H1 (cell line): ENCODE data around the gene RHOT1. TPM values are rescaled to one million over a fixed set of nuclear protein-coding genes. Genes with fewer than 3 reads are reported as not detected.
A peak's percentile ranks its signal among the peaks of the same experiment; 100 is the strongest.

Experiments used
- CTCF ChIA-PET: fragments of 300-600 bp; sonication (Branson Sonifier 250); formaldehyde crosslinking; loops from one replicate; lab custom pipeline; 2021; ENCODE audit not compliant: partially characterized antibody; lab: Charles Lee
- POLR2A ChIA-PET: fragments of 300-600 bp; sonication (Branson Sonifier 250); formaldehyde crosslinking; loops from one replicate; lab custom pipeline; 2021; ENCODE audit warnings: inconsistent platforms; ENCODE audit not compliant: partially characterized antibody; lab: Charles Lee
- DNase-seq, 2 experiments: peaks; one replicate each; pipeline versions ENCODE4 v3.0.0 to v3.0.0-alpha.2; 2010 to 2022; ENCODE audit warnings: low spot score in 2 of 2, low read depth in 1 of 2, mixed read lengths in 1 of 2
- FAIRE-seq: peaks from 2 replicates; lab custom pipeline; 2011; peaks lifted over from hg19 to GRCh38; lab: Jason Lieb, UNC
- H2AFZ ChIP-seq: 2 replicates; pipeline ENCODE4 v1.8.1; 2012; ENCODE audit warnings: low read length, inconsistent platforms
- H2AK5ac ChIP-seq: 2 replicates; pipeline ENCODE4 v1.6.1; 2013; ENCODE audit warnings: low read depth, low read length
- H2BK120ac ChIP-seq: replicated peaks from 2 replicates; pipeline ENCODE3; 2013; ENCODE audit warnings: low read depth, low read length, inconsistent platforms
- H2BK12ac ChIP-seq: 2 replicates; pipeline ENCODE4 v1.6.1; 2013; ENCODE audit warnings: low read depth, low read length
- H2BK15ac ChIP-seq: 2 replicates; pipeline ENCODE4 v1.6.1; 2013; ENCODE audit warnings: low read length
- H2BK20ac ChIP-seq: 2 replicates; pipeline ENCODE4 v1.6.1; 2013; ENCODE audit warnings: low read length
- H2BK5ac ChIP-seq: 2 replicates; pipeline ENCODE4 v1.6.1; 2013; ENCODE audit warnings: low read depth, low read length
- H3K14ac ChIP-seq: 2 replicates; pipeline ENCODE4 v1.6.1; 2013; ENCODE audit warnings: inconsistent platforms; ENCODE audit not compliant: insufficient read length
- H3K18ac ChIP-seq: 2 replicates; pipeline ENCODE4 v1.6.1; 2013; ENCODE audit warnings: low read length; ENCODE audit errors: extremely low read depth
- H3K23ac ChIP-seq: 2 replicates; pipeline ENCODE4 v1.6.1; 2013; ENCODE audit warnings: inconsistent platforms; ENCODE audit not compliant: insufficient read length
- H3K23me2 ChIP-seq: 2 replicates; pipeline ENCODE4 v1.6.1; 2013; ENCODE audit warnings: low read depth, low read length
- H3K27ac ChIP-seq: 2 replicates; pipeline ENCODE4 v1.6.1; 2011; ENCODE audit warnings: low read depth, low read length, inconsistent platforms
- H3K27me3 ChIP-seq, 4 experiments: replicated peaks in 1 of 4; 1 replicate in 1 of 4; 2 replicates in 3 of 4; pipeline versions ENCODE4 v1.6.1 to v1.8.1; 2011 to 2013; ENCODE audit warnings: low read length in 3 of 4, mild to moderate bottlenecking in 3 of 4, inconsistent platforms in 2 of 4, mixed read lengths in 2 of 4, moderate library complexity in 1 of 4; ENCODE audit not compliant: control insufficient read depth in 3 of 4, insufficient read depth in 3 of 4; ENCODE audit errors: extremely low read depth in 1 of 4
- H3K36me3 ChIP-seq, 4 experiments: 2 replicates each; pipeline versions ENCODE4 v1.6.1 to v1.8.1; 2011 to 2013; ENCODE audit warnings: mild to moderate bottlenecking in 4 of 4, low read length in 3 of 4, moderate library complexity in 2 of 4, control low read depth in 1 of 4, inconsistent platforms in 1 of 4; ENCODE audit not compliant: insufficient read depth in 4 of 4, control insufficient read depth in 2 of 4
- H3K4ac ChIP-seq: replicated peaks from 2 replicates; pipeline ENCODE3; 2013; ENCODE audit warnings: low read length, low read depth, mixed read lengths, inconsistent platforms; ENCODE audit not compliant: insufficient read length
- H3K4me1 ChIP-seq, 4 experiments: replicated peaks in 1 of 4; 1 replicate in 1 of 4; 2 replicates in 3 of 4; pipeline versions ENCODE4 v1.6.1 to v1.8.1; 2011 to 2013; ENCODE audit warnings: low read length in 3 of 4, inconsistent platforms in 2 of 4, mixed read lengths in 1 of 4; ENCODE audit not compliant: insufficient read depth in 4 of 4, control insufficient read depth in 3 of 4
- H3K4me2 ChIP-seq, 2 experiments: 2 replicates each; pipeline versions ENCODE4 v1.6.1 to v1.8.1; 2011 to 2013; ENCODE audit warnings: low read depth in 2 of 2, low read length in 2 of 2, control low read depth in 1 of 2, inconsistent platforms in 1 of 2, mild to moderate bottlenecking in 1 of 2; ENCODE audit not compliant: insufficient read depth in 1 of 2
- H3K4me3 ChIP-seq, 4 experiments: fragments of 200-600, 300-600 bp in 1 of 4; sonication (generic), shearing (Covaris generic), sonication (Bioruptor Twin) in 1 of 4; 2 replicates each; pipeline versions ENCODE4 v1.5.1 to v1.8.1; 2011 to 2016; ENCODE audit warnings: low read length in 4 of 4, low read depth in 3 of 4, control low read depth in 2 of 4, inconsistent platforms in 2 of 4, mild to moderate bottlenecking in 2 of 4, mixed read lengths in 1 of 4, moderate library complexity in 1 of 4; ENCODE audit not compliant: insufficient read depth in 2 of 4; ENCODE audit errors: extremely low read depth in 1 of 4
- H3K56ac ChIP-seq: replicated peaks from 2 replicates; pipeline ENCODE3; 2013; ENCODE audit warnings: low read depth, mild to moderate bottlenecking, mixed read lengths, low read length, inconsistent platforms; ENCODE audit not compliant: insufficient read length
- H3K79me1 ChIP-seq: 2 replicates; pipeline ENCODE4 v1.6.1; 2013; ENCODE audit warnings: low read depth, low read length, control low read depth
- H3K79me2 ChIP-seq, 2 experiments: 2 replicates each; pipeline versions ENCODE4 v1.6.1 to v1.8.1; 2012 to 2013; ENCODE audit warnings: low read length in 2 of 2, mild to moderate bottlenecking in 2 of 2, inconsistent platforms in 1 of 2; ENCODE audit not compliant: insufficient read depth in 2 of 2, control insufficient read depth in 1 of 2
- H3K9ac ChIP-seq, 4 experiments: replicated peaks in 1 of 4; 1 replicate in 1 of 4; 2 replicates in 3 of 4; pipeline versions ENCODE4 v1.6.1 to v1.8.1; 2011 to 2013; ENCODE audit warnings: low read depth in 3 of 4, low read length in 3 of 4, control low read depth in 2 of 4, mild to moderate bottlenecking in 2 of 4, moderate library complexity in 2 of 4, inconsistent platforms in 1 of 4; ENCODE audit errors: extremely low read depth in 1 of 4
- H3K9me3 ChIP-seq, 2 experiments: 2 replicates each; pipeline versions ENCODE4 v1.6.1 to v1.8.1; 2012 to 2013; ENCODE audit warnings: mild to moderate bottlenecking in 2 of 2, moderate library complexity in 2 of 2, control low read depth in 1 of 2, inconsistent platforms in 1 of 2, low read depth in 1 of 2, low read length in 1 of 2, mixed read lengths in 1 of 2; ENCODE audit not compliant: insufficient read depth in 2 of 2
- H4K20me1 ChIP-seq, 2 experiments: replicated peaks in 1 of 2; 2 replicates each; pipeline versions ENCODE3 to v1.8.1; 2011 to 2013; ENCODE audit warnings: inconsistent platforms in 2 of 2, low read length in 2 of 2, mild to moderate bottlenecking in 1 of 2; ENCODE audit not compliant: insufficient read depth in 2 of 2, control insufficient read depth in 1 of 2
- H4K5ac ChIP-seq: 2 replicates; pipeline ENCODE4 v1.6.1; 2013; ENCODE audit warnings: low read length, low read depth, mixed read lengths, inconsistent platforms; ENCODE audit not compliant: insufficient read length
- H4K8ac ChIP-seq: 2 replicates; pipeline ENCODE4 v1.8.0; 2013; ENCODE audit warnings: mild to moderate bottlenecking, moderate library complexity, low read length, inconsistent platforms; ENCODE audit not compliant: insufficient read depth; ENCODE audit errors: extremely low read depth
- H4K91ac ChIP-seq: replicated peaks from 2 replicates; pipeline ENCODE3; 2013; ENCODE audit warnings: low read length, mixed read lengths, inconsistent platforms; ENCODE audit not compliant: insufficient read length
- HDAC6 ChIP-seq: IDR thresholded peaks from one replicate; pipeline ENCODE4 v1.7.1; 2012; ENCODE audit warnings: low read depth, mild to moderate bottlenecking, inconsistent platforms, low read length, moderate library complexity
- WGBS, 2 experiments: shearing (Covaris generic) in 1 of 2; methylation state at CpG; one replicate each; pipeline versions ENCODE4 v1.1.6 to v1.1.7; 2013 to 2015; ENCODE audit warnings: low lambda C conversion rate in 2 of 2, mixed read lengths in 2 of 2, inconsistent platforms in 1 of 2, low coverage in 1 of 2, missing lambda C conversion rate in 1 of 2; ENCODE audit not compliant: insufficient replicate concordance in 2 of 2, insufficient coverage in 1 of 2, insufficient read length in 1 of 2; ENCODE audit errors: extremely low coverage in 1 of 2, missing lambda C conversion rate in 1 of 2; 5-methylcytosine and 5-hydroxymethylcytosine counted together
- polyA plus RNA-seq, 7 experiments: library from polyadenylated mRNA; depleted of rRNA in 3 of 7; stranded (reverse) in 5 of 7; unstranded in 2 of 7; fragments of >200 nt in 5 of 7; fragments of 200-250 nt in 2 of 7; gene quantifications; 1 replicate in 5 of 7; 2 replicates in 1 of 7; 4 replicates in 1 of 7; pipeline versions ENCODE4 v1.2.1 to v1.2.3, GENCODE V29; 2011 to 2013; ENCODE audit warnings: missing spikeins in 2 of 7, mixed read lengths in 2 of 7
- total RNA-seq: library from RNA; stranded (reverse); fragmentation: NEBNext Ultra II Directional; extraction: Animal tissue kit (Norgen Biotek cat#: 25700); gene quantifications from 2 replicates; pipeline ENCODE4 v1.2.1, GENCODE V29; 2021

RHOT1 gene
- total and polyA plus RNA-seq, 2 of the 8 experiments (the other 6 are each of a cell fraction or from before 2014, with no cell fraction given), result 34.2 to 38.2 TPM

GRCh38 chr17:32160526-32160925 lies 18.2 kb downstream of the RHOT1 start:
- Histone ChIP-seq H3K79me2 (peaks cover 0 to 2% of the 10 kb centered on the region in 2 experiments; a peak in 1 of 4 replicates), H3K9me3 (no peaks in the 10 kb centered on the region; a peak in 1 of 4 replicates), H3K4ac (no peak overlapping the region), H2BK12ac (no peak overlapping the region), H4K20me1 (peaks cover 2 to 4% of the 10 kb centered on the region in 2 experiments), H3K36me3 (peaks cover 0 to 12% (median 3%) of the 10 kb centered on the region in 4 experiments; a peak in 4 of 8 replicates), H3K4me3 (no peak overlapping the region), H2AK5ac (no peak overlapping the region), H2BK15ac (no peak overlapping the region), H2BK120ac (no peak overlapping the region), H3K18ac (no peak overlapping the region), H3K56ac (no peak overlapping the region), H2BK20ac (no peak overlapping the region), H3K27ac (no peak overlapping the region), H3K23ac (no peak overlapping the region), H3K4me2 (no peak overlapping the region), H3K23me2 (no peaks in the 10 kb centered on the region), H3K79me1 (no peaks in the 10 kb centered on the region; the same call in 1 of the 2 replicates), H4K8ac (0 out of 2 replicates have a peak overlapping the region, but pooled peaks have one; percentile 14), H3K4me1 (no peaks in the 10 kb centered on the region), H4K5ac (no peak overlapping the region), H2AFZ (no peak overlapping the region), H2BK5ac (no peak overlapping the region; the same call in 1 of the 2 replicates)
- POLR2A ChIA-PET, result interaction anchor here (0.6 kb wide), 1 partner anchor 377 kb away, joined by 3 read pairs; no protein-coding TSS in a partner anchor
- CTCF ChIA-PET, result interaction anchor here (1.0 to 1.7 kb wide), 3 partner anchors 11 to 23 kb away, joined by 3 to 5 read pairs (median 3); no protein-coding TSS in a partner anchor
- FAIRE-seq, result no peak
- TF ChIP-seq HDAC6, result no peak
- TF ChIP-seq, all 59 proteins: peak for 0
- 93% methylated on average over 9 of the region's 9 CpGs; no CpG with 5 or more reads in 1 of the 2 experiments for WGBS, 2 experiments
- no peaks in the 10 kb centered on the region for H3K27me3 ChIP-seq
- no peak overlapping the region for H3K9ac ChIP-seq
- no peak for DNase-seq
- H4K91ac ChIP-seq, result no peak overlapping the region
- H3K14ac ChIP-seq, result no peak overlapping the region
